HepG2 (cell line): ENCODE results near the gene TIMM44. TPM values are rescaled to one million over a fixed set of nuclear protein-coding genes. Genes with fewer than 3 reads are reported as not detected.
A peak's percentile ranks its signal among the peaks of the same experiment; 100 is the strongest.

Experiments used
- ASH2L ChIP-seq: fragments of 300-600, 200-600 bp; sonication (generic); IDR thresholded peaks from 2 replicates; pipeline ENCODE4 v1.7.0; 2017; ENCODE audit warnings: low read depth, mild to moderate bottlenecking, moderate library complexity, mixed read lengths, low read length; ENCODE audit not compliant: insufficient read length
- CHD4 ChIP-seq: fragments of 200-600 bp; sonication (generic); IDR thresholded peaks from 2 replicates; pipeline ENCODE4 v1.7.0; 2017; ENCODE audit warnings: mild to moderate bottlenecking, low read length, borderline replicate concordance
- DDIT3 ChIP-seq: sonication (generic); formaldehyde crosslinking; IDR thresholded peaks from 2 replicates; pipeline ENCODE4 v1.4.0; 2020; ENCODE audit warnings: mild to moderate bottlenecking, missing genetic modification reagents
- GATA4 ChIP-seq: sonication (generic); IDR thresholded peaks from 2 replicates; pipeline ENCODE4 v1.6.1; 2016; ENCODE audit warnings: antibody characterized with exemption, low read depth, borderline replicate concordance
- HNRNPH1 ChIP-seq: fragments of 200-400 bp; formaldehyde crosslinking; optimal IDR thresholded peaks from 2 replicates; pipeline ENCODE3; 2017; ENCODE audit warnings: mild to moderate bottlenecking, low read depth, low read length
- ISX ChIP-seq: sonication (generic); formaldehyde crosslinking; conservative IDR thresholded peaks from 2 replicates; pipeline ENCODE4 v1.5.0; 2020; ENCODE audit warnings: missing genetic modification reagents
- MEF2D ChIP-seq: sonication (generic); formaldehyde crosslinking; IDR thresholded peaks from 2 replicates; pipeline ENCODE4 v1.5.1; 2020; ENCODE audit warnings: mild to moderate bottlenecking, missing genetic modification reagents
- MIER2 ChIP-seq: IDR thresholded peaks from 2 replicates; pipeline ENCODE4 v1.6.1; 2016; ENCODE audit warnings: missing biosample characterization, missing genetic modification reagents
- MXD1 ChIP-seq: sonication (generic); formaldehyde crosslinking; IDR thresholded peaks from 2 replicates; pipeline ENCODE4 v1.4.0; 2020; ENCODE audit warnings: mild to moderate bottlenecking, missing genetic modification reagents
- NFATC3 ChIP-seq: sonication (generic); formaldehyde crosslinking; IDR thresholded peaks from 2 replicates; pipeline ENCODE4 v1.5.1; 2020; ENCODE audit warnings: mild to moderate bottlenecking, missing genetic modification reagents
- NFRKB ChIP-seq: fragments of 450-650 bp; IDR thresholded peaks from 2 replicates; pipeline ENCODE4 v1.6.1; 2017
- PBX3 ChIP-seq: sonication (generic); formaldehyde crosslinking; IDR thresholded peaks from 2 replicates; pipeline ENCODE4 v1.8.1; 2023; ENCODE audit warnings: missing genetic modification reagents, inconsistent platforms, borderline replicate concordance
- PHF21A ChIP-seq: sonication (generic); formaldehyde crosslinking; IDR thresholded peaks from 2 replicates; pipeline ENCODE4 v1.5.0; 2020; ENCODE audit warnings: mild to moderate bottlenecking, missing genetic modification reagents
- RBM39 ChIP-seq: fragments of 200-400 bp; formaldehyde crosslinking; IDR thresholded peaks from one replicate; pipeline ENCODE4 v1.6.1; 2018; ENCODE audit warnings: antibody characterized with exemption, mild to moderate bottlenecking, low read depth, low read length; ENCODE audit not compliant: poor library complexity, severe bottlenecking
- REL ChIP-seq: sonication (generic); formaldehyde crosslinking; conservative IDR thresholded peaks from 2 replicates; pipeline ENCODE4 v1.8.0; 2022; ENCODE audit warnings: mild to moderate bottlenecking, missing genetic modification reagents, moderate library complexity
- RNF2 ChIP-seq: fragments of 450-650 bp; conservative IDR thresholded peaks from 2 replicates; pipeline ENCODE4 v1.6.1; 2016; ENCODE audit warnings: low read depth
- SNRNP70 ChIP-seq: fragments of 200-400 bp; formaldehyde crosslinking; IDR thresholded peaks from 2 replicates; pipeline ENCODE4 v1.6.1; 2017; ENCODE audit warnings: mild to moderate bottlenecking, low read depth, low read length, moderate library complexity
- SP1 ChIP-seq, 2 experiments: fragments of 450-650 bp in 1 of 2; sonication (generic) in 1 of 2; formaldehyde crosslinking in 1 of 2; IDR thresholded peaks; 2 replicates each; pipeline versions ENCODE4 v1.4.0 to v1.6.1; 2016 to 2020; ENCODE audit warnings: missing genetic modification reagents in 1 of 2
- TBL1XR1 ChIP-seq: fragments of 150-350 bp; IDR thresholded peaks from 2 replicates; pipeline ENCODE4 v1.6.1; 2014; ENCODE audit warnings: borderline replicate concordance, low read length; ENCODE audit not compliant: partially characterized antibody
- TEF ChIP-seq: sonication (generic); formaldehyde crosslinking; IDR thresholded peaks from 2 replicates; pipeline ENCODE4 v1.5.0; 2020; ENCODE audit warnings: missing genetic modification reagents
- ZBTB7A ChIP-seq: sonication (generic); formaldehyde crosslinking; IDR thresholded peaks from 2 replicates; pipeline ENCODE4 v1.8.0; 2022; ENCODE audit warnings: mild to moderate bottlenecking, missing genetic modification reagents
- ZNF296 ChIP-seq: sonication (generic); formaldehyde crosslinking; conservative IDR thresholded peaks from 2 replicates; pipeline ENCODE4 v1.5.0; 2020; ENCODE audit warnings: mild to moderate bottlenecking, missing genetic modification reagents
- ZNF414 ChIP-seq: sonication (generic); formaldehyde crosslinking; IDR thresholded peaks from 2 replicates; pipeline ENCODE4 v1.5.0; 2020; ENCODE audit warnings: missing genetic modification reagents
- ZNF691 ChIP-seq: sonication (generic); formaldehyde crosslinking; IDR thresholded peaks from 2 replicates; pipeline ENCODE4 v1.4.0; 2020; ENCODE audit warnings: missing genetic modification reagents, low read depth, mild to moderate bottlenecking, borderline replicate concordance
- ZNF883 ChIP-seq: sonication (generic); formaldehyde crosslinking; IDR thresholded peaks from 2 replicates; pipeline ENCODE4 v1.5.1; 2020; ENCODE audit warnings: mild to moderate bottlenecking, missing genetic modification reagents; ENCODE audit errors: not compliant biosample characterization
- polyA plus RNA-seq, 8 experiments: library from polyadenylated mRNA; depleted of rRNA in 3 of 8; stranded (reverse) in 7 of 8; unstranded in 1 of 8; fragments of >200 nt; fragmentation: Illumina TruSeq in 4 of 8; extraction: Trizol in 4 of 8; gene quantifications; 2 replicates each; pipeline versions ENCODE4 v1.2.1 to v1.2.3, GENCODE V29; 2011 to 2016; ENCODE audit warnings: low read depth in 4 of 8, missing spikeins in 1 of 8, mixed read lengths in 1 of 8; ENCODE audit not compliant: insufficient read depth in 1 of 8
- total RNA-seq, 5 experiments: library from RNA; depleted of rRNA; stranded (reverse); fragments of >200 nt; fragmentation: Illumina TruSeq; extraction: Trizol; gene quantifications; 2 replicates each; pipeline ENCODE4 v1.2.3, GENCODE V29; 2016; ENCODE audit warnings: low read depth in 1 of 5

The TIMM44 gene
- total and polyA plus RNA-seq, 2 of the 13 experiments (the other 11 are each of a cell fraction or from before 2014, with no cell fraction given), result 42.9 to 72.6 TPM

GRCh38 chr19:7919610-7920518 lies 23.6 kb downstream of the TIMM44 start, which contains the start of gene SNAPC2 (continued):
- TF ChIP-seq ZNF296 (CRISPR knock-in tag) (no peak), MIER2 (CRISPR knock-in tag) (no peak; the same call in 1 of the 2 replicates), ZNF414 (CRISPR knock-in tag) (0 out of 2 replicates have a peak, but pooled peaks have one; percentile 17), RBM39 (no peak), REL (CRISPR knock-in tag) (0 out of 2 replicates have a peak, but pooled peaks have one; percentile 61), ZNF691 (CRISPR knock-in tag) (peak; percentile 23; the same call in 1 of the 2 replicates), MEF2D (CRISPR knock-in tag) (peak; percentile 67; the same call in 1 of the 2 replicates), ZBTB7A (CRISPR knock-in tag) (peak; percentile 71; the same call in 1 of the 2 replicates), PBX3 (no peak), ZNF883 (CRISPR knock-in tag) (peak; percentile 33), DDIT3 (no peak), RNF2 (no peak; the same call in 1 of the 2 replicates), GATA4 (no peak), NFRKB (no peak), MXD1 (CRISPR knock-in tag) (peak; percentile 69), ASH2L (peak; percentile 62), NFATC3 (no peak), SNRNP70 (no peak), CHD4 (peak; percentile 85; the same call in 1 of the 2 replicates), SP1 (IDR thresholded peaks at IDR 0.05) (peak; percentile 85; the same call in 1 of the 2 replicates), SP1 (CRISPR knock-in tag; IDR thresholded peaks at IDR 0.05) (peak; percentile 98), ISX (CRISPR knock-in tag) (peak; percentile 42; the same call in 1 of the 2 replicates), PHF21A (CRISPR knock-in tag) (peak; percentile 67; the same call in 1 of the 2 replicates), TBL1XR1 (no peak), HNRNPH1 (no peak), TEF (0 out of 2 replicates have a peak, but pooled peaks have one; percentile 53)
